Right lobe of liver (tissue), 4 donors: ENCODE measurements around the gene AGAP3.

Source experiments
- CTCF ChIP-seq, 4 donors: fragments of 200-600 bp in 3 of 4; fragments of 450-650 bp in 1 of 4; IDR thresholded peaks; one replicate each; pipeline versions ENCODE4 v1.5.1 to v1.8.0; 2016 to 2022; ENCODE audit warnings: antibody characterized with exemption in 4 of 4, mild to moderate bottlenecking in 2 of 4
- POLR2A ChIP-seq: fragments of 450-650 bp; IDR thresholded peaks from one replicate; pipeline ENCODE4 v1.6.1; 2017; ENCODE audit warnings: antibody characterized with exemption, mild to moderate bottlenecking
- donor health status: DM: no; HTN: no; CAD: no.
- donor health status: DM: no; HTN: no; CAD: no.
- donor health status: DM: no; HTN: yes; CAD: no.

- TF ChIP-seq CTCF (IDR thresholded peaks at IDR 0.05) = no peak
- TF ChIP-seq POLR2A = no peak
Measured at GRCh38 chr7:151123158-151123821, 37.0 kb downstream of the AGAP3 start.
